AG09309 (cell line): ENCODE results near the gene ITSN2.

Source experiments
- DNase-seq: peaks from one replicate; pipeline ENCODE4 v3.0.0-alpha.2; 2010; ENCODE audit warnings: low read depth
- H3K4me3 ChIP-seq: 2 replicates; pipeline ENCODE4 v1.5.1; 2011; ENCODE audit warnings: mild to moderate bottlenecking, low read depth, low read length, moderate library complexity; ENCODE audit not compliant: control insufficient read depth
- TF ChIP-seq, protein P1 (sequence below): IDR thresholded peaks from 2 replicates; pipeline ENCODE4 v1.5.1; 2011; ENCODE audit warnings: mild to moderate bottlenecking, low read depth, low read length, inconsistent platforms; ENCODE audit not compliant: insufficient read depth, control insufficient read depth; ENCODE audit errors: missing control alignments

Gene ITSN2

DNA sequence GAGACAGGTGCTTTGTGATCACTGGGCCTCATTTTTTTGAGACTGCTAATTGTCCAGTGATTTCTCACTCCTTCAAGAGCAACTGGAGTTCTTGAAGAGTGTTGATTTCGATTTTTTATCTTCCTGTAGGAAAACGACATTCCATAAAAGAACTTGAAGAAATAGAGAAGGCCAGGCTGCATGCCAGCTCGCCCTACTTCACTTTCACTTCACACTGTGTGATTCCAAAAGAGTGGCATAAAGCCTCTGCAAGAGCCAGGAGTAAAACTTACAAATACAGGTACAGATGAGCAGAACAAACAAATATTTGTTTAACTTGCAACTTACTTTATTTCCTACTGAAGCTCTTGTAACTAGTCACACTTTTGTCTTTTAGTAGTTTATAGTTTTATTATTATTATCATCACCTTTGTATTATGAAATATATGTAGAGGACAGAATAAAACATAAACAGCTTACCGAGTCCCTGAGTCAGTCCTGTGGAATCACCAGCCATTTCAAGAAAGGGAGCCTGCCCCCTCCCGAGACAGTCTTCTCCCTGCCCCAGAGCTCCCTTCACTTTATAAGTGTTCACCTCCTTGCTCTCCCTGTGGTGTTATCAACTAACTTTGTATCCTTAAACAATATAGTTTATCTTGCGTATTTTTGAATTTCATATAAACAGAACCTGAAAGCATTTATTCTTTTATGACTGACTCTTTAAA is 176.8 kb downstream of the ITSN2 start:
- no peak for DNase-seq
- TF ChIP-seq, protein P1, sequence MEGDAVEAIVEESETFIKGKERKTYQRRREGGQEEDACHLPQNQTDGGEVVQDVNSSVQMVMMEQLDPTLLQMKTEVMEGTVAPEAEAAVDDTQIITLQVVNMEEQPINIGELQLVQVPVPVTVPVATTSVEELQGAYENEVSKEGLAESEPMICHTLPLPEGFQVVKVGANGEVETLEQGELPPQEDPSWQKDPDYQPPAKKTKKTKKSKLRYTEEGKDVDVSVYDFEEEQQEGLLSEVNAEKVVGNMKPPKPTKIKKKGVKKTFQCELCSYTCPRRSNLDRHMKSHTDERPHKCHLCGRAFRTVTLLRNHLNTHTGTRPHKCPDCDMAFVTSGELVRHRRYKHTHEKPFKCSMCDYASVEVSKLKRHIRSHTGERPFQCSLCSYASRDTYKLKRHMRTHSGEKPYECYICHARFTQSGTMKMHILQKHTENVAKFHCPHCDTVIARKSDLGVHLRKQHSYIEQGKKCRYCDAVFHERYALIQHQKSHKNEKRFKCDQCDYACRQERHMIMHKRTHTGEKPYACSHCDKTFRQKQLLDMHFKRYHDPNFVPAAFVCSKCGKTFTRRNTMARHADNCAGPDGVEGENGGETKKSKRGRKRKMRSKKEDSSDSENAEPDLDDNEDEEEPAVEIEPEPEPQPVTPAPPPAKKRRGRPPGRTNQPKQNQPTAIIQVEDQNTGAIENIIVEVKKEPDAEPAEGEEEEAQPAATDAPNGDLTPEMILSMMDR = no peak
- no peak overlapping the region for H3K4me3 ChIP-seq

DNA sequence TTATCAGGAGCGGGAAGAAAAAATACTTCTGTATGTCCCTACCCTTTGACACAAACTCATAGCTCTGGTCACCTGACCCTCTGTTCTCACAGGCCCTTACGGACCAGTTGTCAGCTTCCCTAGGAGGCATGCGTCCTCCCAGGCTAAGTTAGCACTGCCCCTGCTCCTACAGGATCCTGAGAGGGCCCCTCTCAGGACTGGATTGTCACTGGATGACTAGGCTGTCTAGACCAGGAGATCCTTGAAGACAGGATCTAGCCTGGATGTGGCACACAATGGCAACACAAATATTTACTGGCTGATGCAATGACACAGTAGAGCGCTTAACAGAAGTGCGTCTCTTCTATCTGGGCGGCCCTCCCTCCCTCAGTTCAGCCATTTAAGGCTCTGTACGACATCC is 177.8 kb downstream of the ITSN2 start:
- no peak for DNase-seq
- TF ChIP-seq, protein P1 = no peak

DNA sequence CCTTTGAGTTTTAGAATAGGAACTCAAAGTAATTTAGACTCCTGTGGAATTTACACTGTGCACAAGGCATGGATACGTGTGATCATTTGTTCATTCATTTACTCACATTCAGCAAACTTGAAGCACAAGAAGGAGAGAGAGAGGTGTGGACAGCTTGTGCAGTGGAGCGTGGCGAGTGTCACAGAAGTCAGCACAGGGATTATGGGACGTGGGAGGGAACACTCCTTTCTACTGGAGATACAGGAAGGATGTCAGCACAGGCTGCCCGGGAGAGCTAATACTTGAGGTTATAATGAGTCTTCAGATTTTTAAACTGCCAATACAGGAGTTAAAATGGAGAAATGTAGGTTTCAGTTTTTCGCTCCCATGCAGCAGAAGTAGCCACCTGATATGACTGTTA is 178.5 kb downstream of the ITSN2 start:
- TF ChIP-seq, protein P1 = no peak
- DNase-seq = no peak
- H3K4me3 ChIP-seq = no peak overlapping the region

More for the DNA sequence above, 177.8 kb downstream of the ITSN2 start:
- H3K4me3 ChIP-seq = no peak overlapping the region

DNA sequence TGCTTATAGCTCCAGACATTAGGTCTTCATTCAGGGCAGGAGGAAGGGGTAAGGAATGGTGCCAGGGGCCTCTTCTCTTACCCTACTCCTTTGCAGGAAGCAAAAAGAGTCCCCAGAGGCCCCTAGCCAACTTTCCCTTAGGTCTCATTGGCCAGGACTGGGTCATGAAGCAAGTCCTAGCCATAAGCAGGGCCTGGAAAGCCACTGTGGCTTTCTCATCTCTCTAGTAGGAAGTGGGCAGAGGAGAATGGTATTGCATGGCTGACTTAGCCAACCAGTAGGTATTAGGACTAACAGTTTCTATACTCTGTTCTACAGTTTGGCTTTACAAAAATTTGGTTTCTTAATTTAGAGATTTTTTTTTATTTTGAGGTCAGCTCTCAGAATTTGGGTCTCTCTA is 180.7 kb downstream of the ITSN2 start:
- DNase-seq = no peak
- TF ChIP-seq, protein P1 = no peak
- H3K4me3 ChIP-seq = no peak overlapping the region

DNA sequence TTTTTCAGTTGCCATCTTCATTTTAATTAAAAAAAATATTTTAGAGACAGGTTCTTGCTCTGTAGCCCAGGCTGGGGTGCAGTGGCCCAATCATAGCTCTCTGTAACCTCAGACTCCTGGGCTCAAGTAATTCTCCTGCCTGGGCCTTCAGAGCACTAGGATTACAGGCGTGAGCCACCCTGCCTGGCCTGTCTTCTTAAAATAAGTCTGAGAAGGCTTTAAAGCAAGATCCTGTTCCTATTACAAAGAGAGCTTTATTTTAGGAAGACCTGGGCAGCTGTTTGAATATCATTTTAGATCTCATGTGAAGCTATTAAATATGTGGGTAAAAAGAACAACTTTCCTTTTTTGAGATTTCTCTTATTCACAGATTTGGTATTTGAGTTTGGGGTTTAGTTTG is 184.0 kb downstream of the ITSN2 start:
- DNase-seq = no peak
- no peak overlapping the region for H3K4me3 ChIP-seq
- TF ChIP-seq, protein P1 = no peak

DNA sequence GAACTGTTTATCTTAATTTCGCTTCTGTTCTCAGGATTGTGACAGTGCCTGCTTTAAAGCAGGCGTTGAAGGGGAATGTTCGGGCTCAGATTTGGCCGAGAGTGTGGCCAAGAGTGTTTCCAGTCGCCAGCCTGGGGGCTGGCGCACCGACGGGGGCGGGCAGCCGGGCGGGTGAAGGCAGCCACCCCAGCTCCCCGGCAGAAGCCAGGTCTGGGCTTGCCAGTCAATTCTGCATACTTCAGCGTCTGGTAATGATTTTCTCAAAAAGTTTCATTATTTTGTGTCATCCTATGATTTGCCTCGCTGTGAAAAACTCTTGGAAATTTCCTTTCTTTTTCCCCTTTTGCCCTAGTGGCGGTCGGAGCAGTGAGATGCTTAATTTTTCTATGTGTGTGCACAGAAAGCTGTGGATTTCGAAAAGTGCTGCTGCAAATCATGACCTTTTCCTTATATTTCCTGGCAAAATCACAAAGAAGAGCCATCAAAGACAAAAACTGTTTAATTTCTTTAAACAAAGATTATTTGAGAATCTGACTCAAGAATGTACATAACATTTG is 184.6 kb downstream of the ITSN2 start:
- TF ChIP-seq, protein P1 = peak; percentile 15
- peak overlapping the region; percentile 40 for H3K4me3 ChIP-seq
- DNase-seq = no peak
